Neural cell (in vitro differentiated cells): ENCODE results near the gene VPS37C. TPM values are rescaled to one million over a fixed set of nuclear protein-coding genes. Genes with fewer than 3 reads are reported as not detected.

ENCODE experiments used
- H2AFZ ChIP-seq: fragments of 200-600, 300-800 bp; sonication (generic), shearing (Covaris generic); 2 replicates; pipeline ENCODE4 v1.6.0; 2014; ENCODE audit warnings: low read depth, mild to moderate bottlenecking, antibody characterized with exemption, low read length, moderate library complexity
- H3F3A ChIP-seq: fragments of 200-600 bp; shearing (Covaris generic); 2 replicates; pipeline ENCODE4 v1.6.1; 2016; ENCODE audit warnings: mild to moderate bottlenecking, moderate library complexity, mixed read lengths, antibody characterized with exemption, low read length; ENCODE audit not compliant: insufficient read depth, poor library complexity, severe bottlenecking
- H3K27ac ChIP-seq: fragments of 200-600, 300-800 bp; sonication (generic), shearing (Covaris generic); 2 replicates; pipeline ENCODE4 v1.5.1; 2014; ENCODE audit warnings: mild to moderate bottlenecking, low read length, moderate library complexity
- H3K27me3 ChIP-seq: fragments of 300-800, 200-600 bp; sonication (generic), shearing (Covaris generic); 2 replicates; pipeline ENCODE4 v1.6.0; 2014; ENCODE audit warnings: mild to moderate bottlenecking, low read depth, low read length, moderate library complexity; ENCODE audit not compliant: insufficient read depth
- H3K36me3 ChIP-seq: fragments of 300-800, 200-600 bp; sonication (generic), shearing (Covaris generic); 2 replicates; pipeline ENCODE4 v1.5.1; 2014; ENCODE audit warnings: mild to moderate bottlenecking, antibody characterized with exemption, low read length, moderate library complexity; ENCODE audit not compliant: insufficient read depth
- H3K4me2 ChIP-seq: fragments of 300-800, 200-600 bp; sonication (generic), shearing (Covaris generic); 2 replicates; pipeline ENCODE4 v1.6.0; 2014; ENCODE audit warnings: mild to moderate bottlenecking, low read length
- H3K4me3 ChIP-seq: fragments of 300-800, 200-600 bp; sonication (generic), shearing (Covaris generic); 2 replicates; pipeline ENCODE4 v1.5.1; 2014; ENCODE audit warnings: mild to moderate bottlenecking, low read length, moderate library complexity
- H3K79me2 ChIP-seq: fragments of 200-600 bp; shearing (Covaris generic); replicated peaks from 2 replicates; pipeline ENCODE4 v1.6.0; 2014; ENCODE audit warnings: mild to moderate bottlenecking, low read length, moderate library complexity; ENCODE audit not compliant: insufficient read depth
- H3K9ac ChIP-seq: fragments of 300-800, 200-600 bp; sonication (generic), shearing (Covaris generic); 2 replicates; pipeline ENCODE4 v1.6.1; 2016; ENCODE audit warnings: mild to moderate bottlenecking, low read length, mixed read lengths
- H3K9me2 ChIP-seq: fragments of 200-600 bp; shearing (Covaris generic); 2 replicates; pipeline ENCODE4 v1.6.1; 2016; ENCODE audit warnings: mild to moderate bottlenecking, low read length, mixed read lengths; ENCODE audit not compliant: insufficient read depth
- H3K9me3 ChIP-seq: fragments of 200-600, 300-800 bp; sonication (generic), shearing (Covaris generic); 2 replicates; pipeline ENCODE4 v1.6.1; 2016; ENCODE audit warnings: mild to moderate bottlenecking, mixed run types, low read length, moderate library complexity, mixed read lengths
- H4K20me1 ChIP-seq: fragments of 200-600 bp; shearing (Covaris generic); 2 replicates; pipeline ENCODE4 v1.6.1; 2016; ENCODE audit warnings: mild to moderate bottlenecking, mixed run types; ENCODE audit not compliant: insufficient read depth
- CTCF ChIP-seq: fragments of 450-650 bp; IDR thresholded peaks from 2 replicates; pipeline ENCODE4 v1.5.1; 2014; ENCODE audit warnings: antibody characterized with exemption, mild to moderate bottlenecking, moderate library complexity; ENCODE audit not compliant: poor library complexity, severe bottlenecking
- EP300 ChIP-seq: fragments of 450-650 bp; conservative IDR thresholded peaks from 2 replicates; pipeline ENCODE4 v1.6.1; 2014; ENCODE audit warnings: antibody characterized with exemption, mild to moderate bottlenecking, moderate library complexity; ENCODE audit not compliant: poor library complexity, severe bottlenecking
- EZH2 ChIP-seq: fragments of 200-600, 300-800 bp; shearing (Covaris generic), sonication (generic); IDR thresholded peaks from 2 replicates; pipeline ENCODE4 v1.6.1; 2014; ENCODE audit warnings: antibody characterized with exemption, low read length, borderline replicate concordance, mild to moderate bottlenecking; ENCODE audit not compliant: insufficient read depth, poor library complexity, severe bottlenecking
- MXI1 ChIP-seq: fragments of 450-650 bp; conservative IDR thresholded peaks from 2 replicates; pipeline ENCODE4 v1.6.1; 2014; ENCODE audit warnings: antibody characterized with exemption, mild to moderate bottlenecking; ENCODE audit not compliant: poor library complexity, severe bottlenecking
- POLR2AphosphoS5 ChIP-seq: IDR thresholded peaks from 2 replicates; pipeline ENCODE4 v1.6.1; 2012
- RAD21 ChIP-seq: fragments of 450-650 bp; conservative IDR thresholded peaks from 2 replicates; pipeline ENCODE4 v1.6.1; 2014; ENCODE audit warnings: antibody characterized with exemption, mild to moderate bottlenecking, moderate library complexity
- REST ChIP-seq: IDR thresholded peaks from 2 replicates; pipeline ENCODE4 v1.6.1; 2012; ENCODE audit warnings: borderline replicate concordance
- SMC3 ChIP-seq: fragments of 450-650 bp; conservative IDR thresholded peaks from 2 replicates; pipeline ENCODE4 v1.6.1; 2014; ENCODE audit warnings: antibody characterized with exemption, mild to moderate bottlenecking, moderate library complexity; ENCODE audit not compliant: poor library complexity
- TAF1 ChIP-seq: IDR thresholded peaks from 2 replicates; pipeline ENCODE4 v1.6.1; 2012; ENCODE audit warnings: low read depth
- polyA plus RNA-seq: library from polyadenylated mRNA; depleted of rRNA; stranded (reverse); fragments of >200 nt; gene quantifications from 2 replicates; pipeline ENCODE4 v1.2.3, GENCODE V29; 2014

Gene VPS37C
- polyA plus RNA-seq, 1 donor from 2014 or later, result 7.3 TPM

- no peak overlapping the region for H3K9ac ChIP-seq
- no peak overlapping the region for H2AFZ ChIP-seq
- H3K79me2 ChIP-seq, result peaks cover 11% of the 10 kb centered on the region
- no peaks in the 10 kb centered on the region for H3F3A ChIP-seq
- H3K9me3 ChIP-seq, result no peaks in the 10 kb centered on the region
- no peak overlapping the region for H3K27ac ChIP-seq
- H3K36me3 ChIP-seq, result no peaks in the 10 kb centered on the region
- no peak overlapping the region for H3K4me3 ChIP-seq
- no peak overlapping the region for H3K4me2 ChIP-seq
- no peaks in the 10 kb centered on the region for H4K20me1 ChIP-seq
- TF ChIP-seq MXI1 (no peak), EP300 (no peak), REST (no peak), SMC3 (no peak), RAD21 (no peak), TAF1 (no peak), CTCF (no peak), EZH2 (no peak), POLR2AphosphoS5 (no peak)
- H3K27me3 ChIP-seq, result no peaks in the 10 kb centered on the region
- no peaks in the 10 kb centered on the region for H3K9me2 ChIP-seq
Measured at GRCh38 chr11:61146416-61146815, 14.8 kb downstream of the VPS37C start.

GRCh38 chr11:61145228-61146005 is 15.8 kb downstream of the VPS37C start:
- TF ChIP-seq CTCF (no peak), MXI1 (no peak), EZH2 (no peak), TAF1 (no peak), SMC3 (no peak), REST (no peak), EP300 (no peak), RAD21 (no peak), POLR2AphosphoS5 (no peak)
- Histone ChIP-seq H3K36me3 (no peaks in the 10 kb centered on the region), H3K27ac (no peak overlapping the region), H3K27me3 (no peaks in the 10 kb centered on the region), H3K9me2 (no peaks in the 10 kb centered on the region), H3F3A (no peaks in the 10 kb centered on the region), H3K9me3 (no peaks in the 10 kb centered on the region), H3K4me3 (no peak overlapping the region), H4K20me1 (no peaks in the 10 kb centered on the region), H3K4me2 (no peak overlapping the region), H2AFZ (no peak overlapping the region), H3K9ac (no peak overlapping the region), H3K79me2 (peaks cover 11% of the 10 kb centered on the region)
